NCI-H1436 (cell line): ENCODE data around the gene TMEM181.
A peak's percentile ranks its signal among the peaks of the same experiment; 100 is the strongest.
"Not testable (repeated sequence)": the region's sequence is repeated elsewhere in the genome, so short reads cannot be mapped to it uniquely, and the experiment has no call there.

ENCODE experiments used
- DNase-seq: peaks from one replicate; lab custom pipeline; 2025; lab: John Stamatoyannopoulos, UW

Gene TMEM181

DNA sequence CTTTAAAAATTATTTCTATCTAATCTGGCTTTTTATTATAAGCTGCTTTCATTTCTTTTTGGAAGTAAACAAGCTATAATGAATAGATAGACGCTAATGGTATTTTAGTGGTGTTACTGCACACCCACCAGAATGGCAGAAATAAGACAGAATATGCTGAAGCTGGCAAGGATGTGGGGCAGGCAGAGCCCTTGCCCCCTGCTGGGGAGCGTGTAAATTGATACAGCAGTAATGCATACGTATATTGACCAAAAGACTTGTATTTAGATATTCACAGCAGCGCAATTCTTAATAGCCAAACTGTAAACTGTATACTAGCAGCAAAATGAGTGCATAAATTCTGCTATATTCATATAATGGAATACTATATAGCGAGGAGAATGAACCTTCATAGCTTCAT lies 35.3 kb downstream of the TMEM181 start:
- DNase-seq: no peak

DNA sequence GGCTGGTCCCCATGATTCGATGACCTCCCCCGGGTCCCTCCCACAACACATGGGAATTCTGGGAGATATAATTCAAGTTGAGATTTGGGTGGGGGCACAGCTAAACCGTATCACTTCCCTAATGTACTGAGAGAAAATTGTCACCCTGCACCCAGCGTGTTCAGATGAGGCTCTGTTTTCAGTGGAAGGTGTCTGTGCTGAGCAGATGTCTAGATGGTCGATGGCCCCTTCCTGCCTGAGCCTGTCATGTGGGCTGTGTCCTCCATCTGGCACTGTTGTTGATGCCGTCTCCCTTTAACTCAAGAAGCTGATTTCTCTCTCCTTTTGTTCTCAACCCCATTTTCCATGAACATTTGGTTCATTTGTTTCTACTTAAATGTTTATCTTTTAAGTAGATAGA lies 37.0 kb downstream of the TMEM181 start:
- no peak for DNase-seq

DNA sequence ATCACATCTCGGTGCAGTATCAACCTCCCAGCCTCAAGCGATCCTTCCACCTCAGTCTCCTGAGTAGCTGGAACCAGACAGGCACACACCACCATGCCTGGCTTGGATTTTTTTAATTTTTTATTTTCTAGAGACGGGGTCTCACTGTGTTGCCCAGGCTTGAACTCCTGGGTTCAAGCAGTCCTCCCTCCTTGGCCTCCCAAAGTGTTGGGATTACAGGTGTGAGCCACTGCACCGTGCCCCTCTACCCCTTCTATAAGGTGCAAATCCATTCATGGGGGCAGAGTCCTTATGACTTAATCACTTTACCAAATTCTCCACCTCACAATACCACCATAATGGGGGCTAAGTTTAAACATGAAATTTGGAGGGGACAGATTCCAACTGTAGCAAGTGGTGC lies 37.7 kb downstream of the TMEM181 start:
- DNase-seq: no peak

DNA sequence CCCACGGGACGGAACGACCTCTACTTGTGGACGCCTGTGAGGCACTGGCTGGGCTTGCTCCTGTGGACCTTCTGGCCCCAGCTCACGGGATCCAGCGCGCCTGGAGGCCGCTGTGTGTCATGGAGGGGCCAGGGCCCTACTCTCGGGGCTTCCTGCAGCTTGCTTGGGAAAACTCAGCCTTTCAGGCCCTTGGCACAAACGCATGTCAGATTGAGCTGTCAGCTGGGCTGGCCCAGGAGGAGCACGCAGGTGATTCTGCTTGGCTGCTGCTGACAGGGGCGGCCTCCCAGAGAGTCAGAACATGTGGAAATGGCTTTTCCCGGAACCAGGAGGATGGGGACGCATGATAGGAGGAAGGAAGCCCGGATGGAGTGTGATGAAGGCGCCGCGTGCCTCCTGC lies 39.7 kb downstream of the TMEM181 start:
- no peak for DNase-seq

DNA sequence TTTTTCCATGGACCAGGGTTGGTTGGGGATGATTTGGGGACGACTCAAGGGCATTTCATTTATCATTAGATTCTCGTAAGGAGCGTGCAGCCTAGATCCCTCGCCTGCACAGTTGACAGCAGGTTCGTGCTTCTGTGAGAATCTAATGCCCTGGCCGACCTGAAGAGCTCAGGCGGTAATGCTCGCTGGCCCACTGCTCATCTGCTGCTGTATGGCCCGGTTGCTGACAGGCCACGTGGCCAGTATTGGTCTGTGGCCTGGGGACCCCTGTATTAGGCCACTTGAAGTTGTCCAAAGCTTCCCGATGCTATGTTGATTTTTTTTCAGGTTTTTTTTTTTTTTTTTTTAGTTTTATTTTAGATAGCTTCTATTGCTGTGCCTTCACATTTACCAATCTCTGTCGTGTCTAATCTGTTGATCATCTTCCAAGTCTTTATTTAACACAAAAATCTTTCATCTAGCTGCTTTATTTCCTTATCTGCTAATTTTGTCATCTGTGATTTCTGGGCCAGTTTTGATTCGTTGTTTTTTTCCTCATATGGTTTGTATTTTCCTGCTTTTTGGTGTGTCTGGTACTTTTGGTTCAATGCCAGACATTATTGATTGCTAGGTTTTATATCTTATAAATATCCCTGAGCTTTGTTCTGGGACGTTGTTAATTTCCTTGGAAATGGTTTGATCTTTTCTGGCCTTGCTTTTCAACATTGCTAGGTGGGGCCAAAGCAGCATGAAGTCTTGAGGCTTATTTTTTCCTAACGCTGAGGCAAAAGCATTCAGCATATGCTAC lies 43.6 kb downstream of the TMEM181 start:
- DNase-seq: no peak

DNA sequence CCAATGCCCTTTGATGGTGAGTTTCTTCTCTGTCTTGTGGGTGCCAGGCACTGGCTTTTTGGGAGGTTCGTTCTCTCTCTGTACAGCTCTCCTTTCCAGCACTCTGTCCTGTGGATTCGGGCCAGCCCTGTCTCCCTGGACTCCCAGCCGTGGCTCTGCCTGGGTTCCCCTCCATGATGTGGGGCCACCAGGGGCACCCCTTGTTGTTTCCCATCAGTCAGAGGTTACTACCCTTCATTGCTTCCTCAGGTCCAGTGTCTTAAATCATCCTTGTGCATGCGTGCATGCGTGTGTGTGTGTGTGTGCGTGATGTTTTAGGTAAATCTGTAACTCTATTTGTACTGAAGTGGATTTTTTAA lies 44.1 kb downstream of the TMEM181 start:
- DNase-seq: no peak

DNA sequence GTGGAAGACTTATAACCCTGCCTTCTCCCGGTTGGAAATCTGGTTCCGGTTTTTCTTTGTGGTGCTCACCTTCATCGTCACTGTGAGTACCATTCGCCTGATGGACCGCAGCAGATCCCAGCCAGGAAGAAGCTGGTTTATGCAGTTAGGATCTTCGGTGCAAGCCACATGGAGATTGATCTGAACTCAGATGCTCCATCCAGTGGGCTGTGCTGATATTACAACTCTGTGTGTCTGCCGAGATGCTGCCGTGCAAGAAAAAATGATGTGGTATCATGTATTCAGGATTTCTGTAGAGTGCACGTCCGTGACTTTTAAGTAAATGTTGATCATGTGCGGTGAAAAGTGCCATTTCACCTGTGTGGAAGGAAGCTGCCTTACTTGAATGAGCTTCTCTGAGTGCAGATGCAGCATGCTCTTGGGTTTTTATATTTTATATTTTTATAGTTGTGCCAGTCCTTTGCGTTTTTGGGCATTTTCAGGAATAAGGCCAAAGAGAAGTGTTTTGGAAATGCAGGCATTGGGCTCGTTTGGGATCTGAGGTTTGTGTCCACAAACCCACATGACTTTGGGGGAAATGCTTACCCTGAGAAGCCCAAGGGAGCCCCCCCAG lies 45.5 kb downstream of the TMEM181 start:
- DNase-seq: peak; percentile 40

DNA sequence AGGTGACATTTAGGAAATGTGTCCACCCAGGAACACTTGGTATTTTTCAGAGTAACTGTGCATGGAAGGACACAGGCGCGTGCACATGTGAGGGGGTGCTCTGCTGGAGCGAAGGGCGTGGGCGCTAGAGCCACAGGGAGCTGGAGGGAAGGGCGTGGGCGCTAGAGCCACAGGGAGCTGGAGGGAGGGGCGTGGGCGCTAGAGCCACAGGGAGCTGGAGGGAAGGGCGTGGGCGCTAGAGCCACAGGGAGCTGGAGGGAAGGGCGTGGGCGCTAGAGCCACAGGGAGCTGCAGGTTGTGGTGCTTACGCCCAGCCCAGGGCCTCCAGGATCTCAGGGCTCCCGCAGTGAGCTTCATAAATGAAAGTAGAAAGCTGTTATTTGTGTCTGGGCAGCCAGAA lies 46.1 kb downstream of the TMEM181 start:
- DNase-seq: not testable (repeated sequence)

DNA sequence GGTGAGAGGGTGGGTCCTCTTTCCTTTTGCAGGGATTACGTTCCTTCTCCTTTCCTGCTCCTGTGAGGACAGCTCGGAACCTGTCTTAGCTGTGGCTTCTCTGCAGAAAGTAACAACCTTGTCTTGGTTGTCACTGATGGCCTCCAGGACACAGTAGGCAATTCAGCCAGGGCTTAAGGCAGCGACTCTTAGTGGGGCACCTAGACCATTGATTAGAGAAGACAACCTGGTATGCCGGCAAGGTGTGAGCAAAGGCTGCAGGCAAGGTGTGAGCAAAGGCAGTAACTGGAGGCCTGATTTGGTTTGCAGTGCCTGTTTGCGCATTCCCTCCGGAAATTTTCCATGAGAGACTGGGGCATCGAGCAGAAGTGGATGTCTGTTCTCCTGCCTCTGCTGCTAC lies 47.0 kb downstream of the TMEM181 start:
- no peak for DNase-seq

DNA sequence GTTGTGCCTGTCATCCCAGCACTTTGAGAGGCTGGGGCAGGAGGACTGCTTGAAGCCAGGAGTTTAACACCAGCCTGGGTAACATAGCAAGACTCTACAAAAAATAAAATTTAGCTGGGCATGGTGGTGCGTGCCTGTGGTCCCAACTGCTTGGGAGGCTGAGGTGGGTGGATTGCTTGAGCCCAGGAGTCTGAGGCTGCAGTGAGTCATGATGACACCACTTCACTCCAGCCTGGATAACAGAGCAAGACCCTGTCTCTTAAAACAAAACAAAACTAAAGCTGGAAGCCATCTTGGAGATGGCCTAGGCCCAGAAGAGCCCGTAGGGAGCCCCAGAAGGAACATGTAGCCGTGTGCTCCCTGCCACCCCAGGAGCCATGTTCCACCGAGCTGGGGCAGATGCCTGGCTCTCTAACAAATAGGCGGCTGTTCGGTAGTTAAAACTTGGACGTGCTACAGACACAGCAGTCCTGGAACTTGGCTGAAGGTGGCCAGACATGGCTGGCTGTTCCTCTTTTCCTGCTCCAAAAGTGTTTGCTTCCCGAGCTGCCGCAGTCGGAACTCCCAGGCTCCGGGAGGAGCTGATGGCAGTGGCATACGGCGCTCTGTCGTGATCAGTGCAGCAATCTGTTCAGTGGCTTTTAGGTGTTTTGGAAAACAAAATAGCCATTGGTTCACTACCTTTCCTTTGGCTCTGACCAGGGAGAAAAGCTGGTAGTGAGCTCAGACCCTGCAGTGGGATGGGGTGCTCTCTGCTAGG lies 47.7 kb downstream of the TMEM181 start:
- no peak for DNase-seq

DNA sequence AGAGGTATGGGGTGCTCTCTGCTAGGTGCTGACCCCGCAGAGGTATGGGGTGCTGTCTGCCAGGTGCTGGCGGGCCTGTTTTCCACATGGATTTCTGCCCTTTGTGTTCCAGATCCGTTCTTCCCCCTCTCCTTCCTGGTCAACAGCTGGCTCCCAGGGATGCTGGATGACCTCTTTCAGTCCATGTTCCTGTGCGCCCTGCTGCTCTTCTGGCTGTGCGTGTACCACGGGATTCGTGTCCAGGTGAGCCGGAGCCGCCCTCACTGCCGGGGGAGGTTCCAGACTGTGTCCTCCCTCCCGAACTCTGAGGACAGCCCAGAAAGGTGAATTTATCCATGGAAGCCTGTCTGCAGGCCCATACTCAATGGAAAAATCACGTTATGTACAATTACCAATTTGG lies 48.3 kb downstream of the TMEM181 start:
- no peak for DNase-seq

DNA sequence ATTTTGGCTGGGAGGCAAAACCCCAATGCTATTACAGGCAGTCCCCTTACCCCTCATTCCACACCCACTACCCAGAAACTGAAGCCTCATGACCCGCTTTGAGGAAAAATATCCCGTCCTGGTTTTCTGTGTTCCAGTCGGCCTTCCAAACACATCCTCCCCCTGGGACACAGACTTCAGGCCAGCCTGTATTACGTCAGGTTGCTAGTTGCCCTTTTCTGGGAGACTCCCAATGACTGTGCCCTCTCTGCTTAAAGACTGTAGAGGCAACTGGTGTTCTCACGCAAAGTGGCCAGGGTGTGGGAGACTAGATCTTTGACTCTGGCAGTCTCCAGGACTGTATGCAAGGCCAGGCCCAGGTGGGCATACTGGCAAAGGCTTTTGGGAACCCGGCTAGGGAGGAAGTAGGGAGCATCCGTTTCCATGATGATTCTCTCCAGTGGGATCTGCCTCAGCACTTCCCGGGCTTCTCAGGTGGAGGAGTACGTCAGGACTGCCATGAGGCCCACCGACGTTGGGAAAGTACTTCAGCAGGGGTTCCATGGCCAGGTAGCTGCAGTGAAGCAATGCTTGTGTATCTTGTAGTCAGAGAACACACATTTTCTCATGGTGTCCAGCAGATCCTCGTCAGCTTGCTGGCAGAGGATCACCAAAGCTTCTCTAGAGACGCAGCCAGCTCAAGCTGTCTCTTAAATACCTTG lies 49.7 kb downstream of the TMEM181 start:
- no peak for DNase-seq

DNA sequence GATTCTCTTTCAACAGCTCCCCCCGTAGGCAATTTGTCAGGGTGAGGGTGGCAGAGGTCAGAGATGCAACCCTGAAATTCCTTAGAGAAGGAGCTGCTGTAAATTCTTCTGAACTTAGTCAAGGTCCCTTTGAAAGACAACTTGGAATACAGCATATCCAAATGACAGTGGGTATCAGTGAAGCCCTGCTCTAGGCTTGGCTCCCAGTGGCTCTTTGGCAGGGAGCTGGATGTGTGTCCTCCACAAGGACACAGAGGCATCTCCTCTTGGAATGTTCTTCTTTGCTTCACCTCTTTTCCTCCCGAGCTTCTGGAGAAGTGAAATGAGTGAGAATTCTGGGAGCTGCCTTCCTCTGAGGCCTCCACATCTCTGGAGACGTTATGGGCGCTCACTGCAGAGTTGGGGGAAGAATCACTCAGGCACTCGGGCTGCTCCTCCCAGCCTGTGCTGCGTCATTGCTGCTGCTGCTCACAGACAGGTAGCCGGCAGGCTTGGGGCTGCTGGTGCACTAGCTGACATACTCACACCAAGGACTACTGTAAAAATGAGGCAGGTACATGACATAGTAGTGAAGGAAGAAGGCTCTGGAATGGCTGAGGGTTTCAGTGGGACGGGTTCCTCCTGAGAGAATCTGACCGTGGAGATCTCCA lies 50.6 kb downstream of the TMEM181 start:
- DNase-seq: no peak

DNA sequence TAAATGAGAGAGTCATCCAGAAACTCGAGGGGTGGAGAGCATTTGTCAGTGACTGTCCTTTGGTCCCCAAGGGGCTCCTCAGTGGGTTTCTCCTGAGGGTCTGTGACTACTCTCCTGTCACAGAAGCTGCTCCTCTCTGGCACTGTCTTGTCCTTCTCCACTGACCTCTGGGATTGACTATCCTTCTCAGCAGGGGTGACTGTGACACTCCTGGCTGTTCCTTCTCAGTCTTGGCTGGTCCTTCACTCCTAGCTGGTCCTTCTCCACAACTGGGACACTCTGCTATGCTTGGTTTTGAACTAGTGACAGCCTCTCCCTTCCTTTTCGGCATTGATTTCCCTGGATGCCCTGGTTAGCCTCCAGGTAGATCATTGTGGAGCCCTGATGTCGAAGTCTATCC lies 51.1 kb downstream of the TMEM181 start:
- no peak for DNase-seq

DNA sequence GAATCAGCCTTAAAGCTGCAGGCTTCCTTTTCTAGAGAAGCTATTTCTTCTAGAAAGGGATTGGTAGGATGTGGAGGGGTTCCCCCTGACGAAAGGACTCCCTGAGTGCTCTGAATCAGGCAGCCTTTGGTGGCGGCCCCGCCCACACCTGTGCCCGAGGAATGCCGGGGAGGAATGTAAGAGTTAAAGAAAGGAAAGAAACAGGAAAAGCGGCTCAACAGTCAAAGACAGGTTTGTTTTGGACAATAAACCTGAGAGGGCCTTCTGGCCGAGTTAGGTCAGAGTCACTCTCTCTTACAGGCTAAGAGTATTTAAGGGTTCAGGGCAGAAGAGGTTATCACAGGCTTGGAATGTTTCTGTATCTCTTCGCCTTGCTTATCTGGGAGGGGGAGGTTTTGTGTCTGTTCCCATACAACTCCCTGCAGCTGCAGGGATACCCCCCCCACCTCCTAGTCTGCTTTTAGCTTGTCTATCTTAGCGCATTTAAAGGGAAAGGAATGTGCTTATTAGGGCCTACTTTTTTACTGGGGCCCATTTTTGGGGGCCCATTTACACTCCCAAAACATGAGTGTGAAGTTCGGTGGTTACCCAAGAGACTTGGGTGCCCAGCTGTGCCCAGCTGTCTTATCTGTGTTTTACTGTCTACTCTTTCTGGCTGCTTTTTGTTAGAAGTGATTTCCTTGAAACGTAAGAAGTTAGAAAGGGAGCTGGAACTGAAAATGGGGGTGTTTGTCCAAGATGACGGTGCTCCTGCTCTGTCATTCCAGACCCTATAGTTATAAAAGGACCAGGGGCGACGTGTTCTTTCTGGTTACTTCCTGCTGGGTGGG lies 51.9 kb downstream of the TMEM181 start:
- no peak for DNase-seq

DNA sequence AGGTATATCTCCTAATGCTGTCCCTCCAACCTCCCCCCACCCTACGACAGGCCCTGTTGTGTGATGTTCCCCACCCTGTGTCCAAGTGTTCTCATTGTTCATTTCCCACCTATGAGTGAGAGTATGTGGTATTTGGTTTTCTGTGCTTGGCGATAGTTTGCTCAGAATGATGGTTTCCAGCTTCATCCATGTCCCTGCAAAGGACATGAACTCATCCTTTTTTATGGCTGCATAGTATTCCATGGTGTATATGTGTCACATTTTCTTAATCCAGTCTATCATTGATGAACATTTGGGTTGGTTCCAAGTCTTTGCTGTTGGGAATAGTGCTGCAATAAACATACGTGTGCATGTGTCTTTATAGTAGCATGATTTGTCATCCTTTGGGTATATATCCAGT lies 54.7 kb downstream of the TMEM181 start:
- not testable (repeated sequence) for DNase-seq

DNA sequence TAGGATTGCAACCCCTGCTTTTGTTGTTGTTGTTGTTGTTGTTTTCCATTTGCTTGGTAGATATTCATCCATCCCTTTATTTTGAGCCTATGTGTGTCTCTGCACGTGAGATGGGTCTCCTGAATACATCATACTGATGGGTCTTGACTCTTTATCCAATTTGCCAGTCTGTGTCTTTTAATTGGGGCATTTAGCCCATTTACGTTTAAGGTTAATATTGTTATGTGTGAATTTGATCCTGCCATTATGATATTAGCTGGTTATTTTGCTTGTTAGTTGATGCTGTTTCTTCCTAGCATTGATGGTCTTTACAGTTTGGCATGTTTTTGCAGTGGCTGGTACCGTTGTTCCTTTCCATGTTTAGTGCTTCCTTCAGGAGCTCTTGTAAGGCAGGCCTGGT lies 58.4 kb downstream of the TMEM181 start:
- not testable (repeated sequence) for DNase-seq

DNA sequence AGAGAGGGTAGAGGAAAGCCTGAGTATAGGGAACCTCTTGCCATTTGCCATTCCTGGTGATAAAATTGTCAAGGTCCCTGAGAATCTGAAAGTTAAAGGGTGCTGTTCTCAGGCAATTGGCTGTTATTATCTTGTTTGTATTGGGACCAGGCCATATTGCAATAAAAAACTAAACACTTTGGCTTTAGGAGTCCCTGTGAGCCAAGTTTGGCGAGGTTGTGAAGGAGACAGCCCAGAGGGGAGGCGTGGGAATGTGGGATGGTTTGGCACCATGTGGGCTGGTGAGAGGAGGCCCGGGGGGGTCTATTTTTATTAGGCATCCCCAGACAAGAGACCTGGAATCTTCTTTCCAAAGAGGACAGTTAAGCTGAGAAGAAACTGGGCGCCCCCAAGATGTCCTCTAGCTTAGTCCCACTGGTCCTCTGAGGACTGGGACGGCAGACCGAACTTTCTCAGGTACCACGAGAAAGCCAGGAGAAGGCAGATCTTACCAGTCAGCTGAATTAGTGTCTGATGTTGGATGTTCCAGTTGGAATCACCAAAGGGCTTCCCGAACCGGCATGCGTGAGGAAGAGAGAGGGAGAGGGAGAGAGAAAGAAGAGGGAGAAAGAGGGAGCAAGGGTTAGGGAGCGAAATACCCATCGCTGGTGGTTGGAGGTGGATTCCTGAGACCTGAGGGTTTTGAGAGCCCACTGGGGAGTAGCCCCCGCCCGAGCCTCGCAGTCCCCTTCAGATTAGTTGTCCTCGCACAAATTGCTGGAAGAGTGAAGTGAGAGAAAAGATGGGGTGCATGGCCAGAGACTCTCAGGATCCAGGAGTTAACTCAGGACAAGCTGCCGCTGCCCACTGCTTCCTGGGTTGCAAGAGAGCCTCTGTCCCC lies 60.3 kb downstream of the TMEM181 start:
- no peak for DNase-seq

DNA sequence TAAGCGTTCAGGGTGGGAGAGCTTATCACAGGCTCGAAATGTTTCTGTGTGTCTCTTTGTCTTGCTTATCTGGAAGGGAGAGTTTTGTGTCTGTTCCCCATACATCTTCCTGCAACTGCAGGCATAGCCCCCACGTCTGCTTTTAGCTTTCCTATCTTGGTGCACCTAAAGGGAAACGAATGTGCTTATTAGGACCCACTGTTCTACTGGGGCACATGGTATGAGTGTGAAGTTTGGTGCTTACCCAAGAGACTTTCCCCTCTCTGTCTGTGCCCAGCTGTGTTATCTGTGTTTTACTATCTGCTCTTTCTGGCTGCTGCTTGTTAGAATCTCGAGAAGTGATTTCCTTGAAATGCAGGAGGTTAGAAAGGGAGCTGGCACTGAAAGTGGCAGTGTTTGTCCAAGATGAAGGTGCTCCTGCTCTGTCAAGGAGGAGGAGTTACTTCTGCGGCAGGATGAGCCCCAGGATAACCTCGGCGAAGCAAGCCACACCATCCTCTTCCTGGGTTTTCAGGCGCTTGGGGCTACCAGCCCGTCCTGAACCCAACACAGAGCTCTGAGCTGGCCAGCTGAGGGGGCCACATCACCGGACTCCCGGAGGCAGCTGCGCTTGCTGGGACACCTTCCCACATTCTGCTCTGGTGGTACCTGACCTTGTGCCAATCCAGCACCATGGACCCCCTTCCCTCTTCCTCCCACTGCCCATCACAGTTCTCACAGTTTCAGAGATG lies 61.2 kb downstream of the TMEM181 start:
- DNase-seq: no peak
